ENCODE measurements around the gene ASAP2. TPM values are rescaled to one million over a fixed set of nuclear protein-coding genes. Genes with fewer than 3 reads are reported as not detected.
"Not testable (repeated sequence)": the region's sequence is repeated elsewhere in the genome, so short reads cannot be mapped to it uniquely, and the experiment has no call there.

The ASAP2 gene
- total RNA-seq, 1 donor from 2014 or later = 49.6 TPM

DNA sequence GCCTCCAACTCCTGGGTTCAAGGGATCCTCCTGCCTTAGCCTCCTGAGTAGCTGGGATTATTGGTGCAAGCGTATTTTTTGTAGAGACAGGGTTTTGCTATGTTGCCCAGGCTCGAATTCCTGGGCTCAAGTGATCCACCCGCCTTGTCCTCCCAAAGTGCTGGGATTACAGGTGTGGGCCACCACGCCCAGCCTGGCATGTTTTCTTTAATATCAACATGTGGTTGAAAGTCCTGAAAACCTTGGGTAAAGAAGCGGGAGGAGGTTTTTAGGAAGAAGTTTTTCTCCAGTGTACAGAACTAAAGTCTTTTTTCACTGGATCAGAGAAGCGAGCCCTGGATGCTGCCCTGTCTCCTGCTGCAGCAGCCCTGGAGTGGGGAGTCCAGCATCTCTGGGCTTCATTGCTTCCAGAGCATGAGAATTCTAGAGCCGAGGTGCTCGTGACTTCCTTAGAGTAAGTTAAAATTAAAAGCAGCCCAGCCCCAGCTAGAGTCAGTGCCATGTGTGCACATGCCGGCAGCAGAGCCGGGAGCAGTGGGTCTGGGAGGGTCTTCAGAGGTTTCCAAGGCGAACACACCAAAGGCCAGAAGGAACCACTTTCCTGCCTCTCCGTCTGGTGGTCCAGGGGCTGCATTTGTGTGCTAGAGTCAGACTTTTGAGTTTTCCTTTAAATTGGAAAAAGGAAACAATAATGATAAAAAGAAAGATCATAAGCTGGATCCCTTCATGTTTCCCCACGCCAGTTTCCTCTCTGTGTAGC lies 185.5 kb downstream of the ASAP2 start:
- Mint-ChIP-seq H3K4me1 (ENCODE audit: low read depth, unreplicated experiment) (peaks cover 3% of the 10 kb centered on the region), H3K36me3 (ENCODE audit: unreplicated experiment) (no peaks in the 10 kb centered on the region), H3K9me3 (ENCODE audit: unreplicated experiment) (no peaks in the 10 kb centered on the region), H3K4me3 (ENCODE audit: unreplicated experiment) (no peak overlapping the region), H3K27me3 (ENCODE audit: unreplicated experiment) (peaks cover 4% of the 10 kb centered on the region), H3K27ac (ENCODE audit: unreplicated experiment) (no peak overlapping the region)
- TF ChIP-seq, protein P1, sequence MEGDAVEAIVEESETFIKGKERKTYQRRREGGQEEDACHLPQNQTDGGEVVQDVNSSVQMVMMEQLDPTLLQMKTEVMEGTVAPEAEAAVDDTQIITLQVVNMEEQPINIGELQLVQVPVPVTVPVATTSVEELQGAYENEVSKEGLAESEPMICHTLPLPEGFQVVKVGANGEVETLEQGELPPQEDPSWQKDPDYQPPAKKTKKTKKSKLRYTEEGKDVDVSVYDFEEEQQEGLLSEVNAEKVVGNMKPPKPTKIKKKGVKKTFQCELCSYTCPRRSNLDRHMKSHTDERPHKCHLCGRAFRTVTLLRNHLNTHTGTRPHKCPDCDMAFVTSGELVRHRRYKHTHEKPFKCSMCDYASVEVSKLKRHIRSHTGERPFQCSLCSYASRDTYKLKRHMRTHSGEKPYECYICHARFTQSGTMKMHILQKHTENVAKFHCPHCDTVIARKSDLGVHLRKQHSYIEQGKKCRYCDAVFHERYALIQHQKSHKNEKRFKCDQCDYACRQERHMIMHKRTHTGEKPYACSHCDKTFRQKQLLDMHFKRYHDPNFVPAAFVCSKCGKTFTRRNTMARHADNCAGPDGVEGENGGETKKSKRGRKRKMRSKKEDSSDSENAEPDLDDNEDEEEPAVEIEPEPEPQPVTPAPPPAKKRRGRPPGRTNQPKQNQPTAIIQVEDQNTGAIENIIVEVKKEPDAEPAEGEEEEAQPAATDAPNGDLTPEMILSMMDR (IDR thresholded peaks at IDR 0.05; ENCODE audit: partially characterized antibody, unreplicated experiment) = no peak
- DNase-seq = no peak

DNA sequence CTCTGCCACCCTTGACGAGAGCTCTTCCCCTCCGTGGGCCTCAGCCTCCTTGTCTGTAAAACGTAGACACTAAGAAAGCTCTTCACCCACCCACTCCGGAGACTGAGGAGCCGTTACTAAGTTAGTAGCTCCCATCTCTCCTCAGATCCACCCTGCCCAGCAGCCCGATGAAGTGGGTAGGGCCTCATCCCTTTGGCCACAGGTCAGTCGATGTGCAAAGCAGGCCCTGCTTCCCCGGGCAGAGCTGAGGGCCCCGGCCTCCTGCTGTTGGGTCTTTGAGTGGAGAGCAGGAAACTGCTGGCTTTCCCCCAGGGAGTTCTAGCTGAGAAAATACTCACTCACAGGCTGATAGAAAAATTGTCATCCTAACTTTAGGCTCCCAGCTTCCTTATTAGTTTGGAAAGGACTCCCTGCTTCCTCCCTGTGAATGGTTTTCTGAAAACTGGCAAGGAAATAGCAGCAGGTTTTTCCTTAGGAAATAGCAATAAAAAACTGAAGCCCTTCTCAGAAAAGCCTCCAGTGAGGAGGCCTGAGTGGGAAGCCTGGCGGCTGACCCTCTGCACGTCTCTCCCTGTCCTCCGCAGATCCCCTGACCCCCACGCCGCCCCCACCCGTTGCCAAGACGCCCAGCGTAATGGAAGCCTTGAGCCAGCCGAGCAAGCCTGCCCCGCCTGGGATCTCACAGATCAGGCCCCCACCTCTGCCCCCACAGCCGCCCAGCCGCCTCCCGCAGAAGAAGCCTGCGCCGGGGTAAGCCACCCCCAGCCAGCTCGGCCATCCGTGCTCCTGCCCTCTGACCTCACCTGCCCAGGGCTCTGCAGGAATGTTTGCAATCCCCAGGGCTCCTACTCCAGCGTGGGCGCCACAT lies 186.5 kb downstream of the ASAP2 start:
- Mint-ChIP-seq H3K36me3 (ENCODE audit: unreplicated experiment) (no peaks in the 10 kb centered on the region), H3K4me1 (ENCODE audit: low read depth, unreplicated experiment) (peaks cover 3% of the 10 kb centered on the region), H3K9me3 (ENCODE audit: unreplicated experiment) (no peaks in the 10 kb centered on the region), H3K4me3 (ENCODE audit: unreplicated experiment) (no peak overlapping the region), H3K27me3 (ENCODE audit: unreplicated experiment) (peaks cover 4% of the 10 kb centered on the region), H3K27ac (ENCODE audit: unreplicated experiment) (no peak overlapping the region)
- DNase-seq = peak; percentile 45
- TF ChIP-seq, protein P1 (IDR thresholded peaks at IDR 0.05; ENCODE audit: partially characterized antibody, unreplicated experiment) = no peak

DNA sequence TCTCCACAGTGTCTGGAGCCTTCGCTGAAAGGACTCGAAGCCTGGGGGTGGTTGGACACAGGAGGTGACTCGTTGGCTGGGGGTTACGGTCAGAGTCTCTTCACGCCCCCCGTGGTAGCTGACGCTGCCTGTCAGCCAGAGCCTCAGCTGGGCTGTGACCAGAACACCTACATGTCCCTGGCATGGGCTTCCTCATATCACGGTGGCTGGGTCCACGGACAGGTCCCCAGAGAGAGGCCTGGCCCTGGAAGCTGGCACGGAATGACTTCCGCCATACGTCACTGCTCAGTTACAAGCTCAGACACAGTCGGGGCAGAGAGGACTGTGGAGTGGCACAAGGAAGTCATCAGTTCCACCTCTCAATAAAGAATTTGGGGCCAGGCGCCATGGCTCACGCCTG lies 188.2 kb downstream of the ASAP2 start:
- Mint-ChIP-seq H3K36me3 (ENCODE audit: unreplicated experiment) (no peaks in the 10 kb centered on the region), H3K9me3 (ENCODE audit: unreplicated experiment) (no peaks in the 10 kb centered on the region), H3K27me3 (ENCODE audit: unreplicated experiment) (peaks cover 3% of the 10 kb centered on the region), H3K4me3 (ENCODE audit: unreplicated experiment) (no peak overlapping the region), H3K27ac (ENCODE audit: unreplicated experiment) (no peak overlapping the region), H3K4me1 (ENCODE audit: low read depth, unreplicated experiment) (peaks cover 5% of the 10 kb centered on the region)
- no peak for DNase-seq
- TF ChIP-seq, protein P1 (IDR thresholded peaks at IDR 0.05; ENCODE audit: partially characterized antibody, unreplicated experiment) = no peak

DNA sequence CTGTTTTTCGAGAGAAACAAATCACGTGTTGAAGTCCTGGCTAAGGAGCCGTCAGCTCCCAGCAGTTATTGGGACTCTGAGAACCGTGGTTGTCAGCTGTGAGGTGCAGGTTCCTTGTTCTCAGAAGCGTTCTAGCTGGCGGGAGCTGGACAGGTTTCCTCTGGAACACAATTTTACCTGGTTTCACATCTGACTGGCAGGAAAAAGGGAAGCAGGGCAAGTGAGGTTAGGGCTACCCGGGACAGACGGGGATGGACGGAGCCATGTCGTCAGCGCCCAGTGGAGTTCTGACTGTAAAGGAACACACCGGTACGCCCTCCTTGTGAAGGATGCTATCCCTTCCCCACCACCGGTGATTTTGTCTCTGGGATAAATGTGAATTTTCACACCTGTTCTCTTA lies 190.6 kb downstream of the ASAP2 start:
- H3K27ac Mint-ChIP-seq (ENCODE audit: unreplicated experiment) = no peak overlapping the region
- H3K9me3 Mint-ChIP-seq (ENCODE audit: unreplicated experiment) = peaks cover 2% of the 10 kb centered on the region
- H3K4me1 Mint-ChIP-seq (ENCODE audit: low read depth, unreplicated experiment) = peaks cover 5% of the 10 kb centered on the region
- no peaks in the 10 kb centered on the region for H3K36me3 Mint-ChIP-seq (ENCODE audit: unreplicated experiment)
- peaks cover 2% of the 10 kb centered on the region for H3K27me3 Mint-ChIP-seq (ENCODE audit: unreplicated experiment)
- no peak overlapping the region for H3K4me3 Mint-ChIP-seq (ENCODE audit: unreplicated experiment)
- TF ChIP-seq, protein P1 (IDR thresholded peaks at IDR 0.05; ENCODE audit: partially characterized antibody, unreplicated experiment) = no peak
- DNase-seq = no peak

DNA sequence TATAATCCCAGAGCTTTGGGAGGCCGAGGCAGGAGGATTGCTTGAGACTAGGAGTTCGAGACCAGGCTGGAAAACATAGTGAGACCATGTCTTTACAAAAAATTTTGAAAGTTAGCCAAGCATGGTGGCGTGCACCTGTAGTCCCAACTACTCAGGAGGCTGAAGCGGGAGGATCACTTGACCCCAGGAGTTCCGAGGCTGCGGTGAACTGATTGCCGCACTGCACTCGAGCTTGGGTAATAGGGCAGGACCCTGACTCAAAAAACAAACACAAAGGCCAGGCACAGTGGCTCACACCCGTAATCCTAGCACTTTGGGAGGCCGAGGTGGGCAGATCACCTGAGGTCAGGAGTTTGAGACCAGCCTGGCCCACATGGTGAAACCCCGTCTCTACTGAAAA lies 191.6 kb downstream of the ASAP2 start:
- not testable (repeated sequence) for DNase-seq; H3K4me1 Mint-ChIP-seq (ENCODE audit: low read depth, unreplicated experiment); H3K4me3 Mint-ChIP-seq (ENCODE audit: unreplicated experiment); H3K36me3 Mint-ChIP-seq (ENCODE audit: unreplicated experiment); H3K27ac Mint-ChIP-seq (ENCODE audit: unreplicated experiment); H3K9me3 Mint-ChIP-seq (ENCODE audit: unreplicated experiment); H3K27me3 Mint-ChIP-seq (ENCODE audit: unreplicated experiment)
